GM21717 (cell line): ENCODE measurements around the gene GAL3ST1.
"Not testable (repeated sequence)": the region's sequence is repeated elsewhere in the genome, so short reads cannot be mapped to it uniquely, and the experiment has no call there.

ENCODE experiments used
- ATAC-seq: cut with Tn5 transposase; IDR thresholded peaks from one replicate; pipeline ENCODE4 v1.9.1; 2021; ENCODE audit warnings: mild to moderate bottlenecking, moderate library complexity; ENCODE audit not compliant: unreplicated experiment

Gene GAL3ST1

DNA sequence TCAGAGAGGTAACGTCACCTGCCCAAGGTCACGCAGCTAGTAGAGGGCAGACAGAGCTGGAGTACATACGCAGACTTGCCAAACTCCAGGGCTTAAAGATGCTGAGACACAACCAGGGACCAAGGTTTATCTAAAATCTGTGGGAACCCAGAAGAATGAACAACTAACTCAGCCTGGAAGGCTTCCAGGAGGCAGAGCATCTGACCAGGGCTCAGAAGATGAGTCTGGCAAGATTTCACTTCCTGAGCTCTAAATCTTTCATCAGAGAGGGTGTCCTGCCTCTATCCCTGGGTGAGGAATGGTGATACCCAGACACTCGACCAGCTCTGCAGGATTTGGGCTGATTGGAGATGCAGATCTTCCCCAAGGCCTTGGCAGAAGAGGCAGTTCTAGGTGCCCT is 9.1 kb downstream of the GAL3ST1 start:
- no peak for ATAC-seq

DNA sequence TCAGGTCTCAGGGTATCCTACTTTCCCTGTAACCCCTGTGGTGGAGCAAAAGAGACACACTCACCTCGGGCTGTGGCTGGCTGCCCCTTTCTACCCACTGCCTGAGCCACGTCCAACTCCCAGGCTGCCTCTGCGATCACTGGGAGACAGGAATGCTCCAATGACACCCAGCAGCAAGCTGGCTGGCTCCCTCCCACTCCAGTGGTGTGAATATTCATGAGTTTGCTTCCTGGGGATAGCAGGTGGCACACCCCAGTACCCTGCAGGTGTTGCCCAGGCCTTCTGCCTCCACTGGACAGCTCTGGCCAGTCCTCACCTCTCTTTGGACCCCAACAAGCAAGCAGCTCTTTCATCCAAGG is 9.7 kb downstream of the GAL3ST1 start:
- no peak for ATAC-seq

DNA sequence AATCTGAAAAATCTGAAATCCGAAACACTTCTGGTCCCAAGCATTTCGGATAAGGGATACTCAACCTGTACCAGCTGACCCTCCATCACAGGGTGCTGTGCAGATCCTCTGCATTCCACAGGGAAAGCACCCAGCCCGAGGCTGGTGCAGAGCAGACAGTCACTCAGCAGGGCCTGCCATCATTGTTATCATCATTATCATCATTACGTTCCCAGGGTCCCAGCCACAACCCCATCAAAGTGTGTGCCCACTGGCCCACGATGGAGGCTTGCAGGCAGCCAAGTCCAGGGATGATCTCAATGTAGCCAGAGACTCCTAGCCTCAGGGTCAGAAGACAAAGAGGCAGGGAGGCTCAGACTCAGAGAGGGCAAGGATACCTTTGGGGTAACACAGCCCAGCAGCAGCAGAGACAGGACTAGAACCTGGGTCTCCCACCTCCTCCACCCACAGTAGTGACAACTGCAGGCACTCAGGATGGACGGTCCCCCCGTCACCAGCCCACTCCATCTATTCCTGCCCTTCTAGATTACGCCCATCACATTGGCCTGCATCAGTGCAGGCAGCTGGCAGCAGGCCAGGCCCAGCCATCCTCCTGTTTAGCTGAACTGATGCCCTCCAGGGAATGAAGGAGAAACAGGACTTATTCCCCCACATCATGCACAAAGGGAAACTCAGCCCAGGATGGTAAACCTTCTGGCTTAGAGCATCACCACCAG is 10.3 kb downstream of the GAL3ST1 start:
- ATAC-seq: no peak

DNA sequence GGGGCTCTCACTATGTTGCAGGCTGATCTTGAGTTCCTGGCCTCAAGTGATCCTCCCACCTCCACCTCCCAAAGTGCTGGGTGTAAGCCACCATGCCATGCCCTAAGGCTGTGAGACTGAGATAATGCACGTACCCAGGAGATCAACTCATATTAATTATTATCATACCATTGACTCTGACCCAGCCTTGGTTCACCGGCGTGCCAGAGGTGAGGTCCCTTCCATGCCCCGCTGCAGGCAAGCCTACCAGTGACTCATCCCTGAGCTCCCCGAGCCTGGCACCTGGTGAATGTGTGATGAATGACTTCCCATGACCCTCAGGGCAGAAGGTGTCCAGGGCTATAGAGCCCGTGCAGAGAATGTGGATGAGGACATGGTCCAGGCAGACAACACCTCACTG is 12.1 kb downstream of the GAL3ST1 start:
- no peak for ATAC-seq

DNA sequence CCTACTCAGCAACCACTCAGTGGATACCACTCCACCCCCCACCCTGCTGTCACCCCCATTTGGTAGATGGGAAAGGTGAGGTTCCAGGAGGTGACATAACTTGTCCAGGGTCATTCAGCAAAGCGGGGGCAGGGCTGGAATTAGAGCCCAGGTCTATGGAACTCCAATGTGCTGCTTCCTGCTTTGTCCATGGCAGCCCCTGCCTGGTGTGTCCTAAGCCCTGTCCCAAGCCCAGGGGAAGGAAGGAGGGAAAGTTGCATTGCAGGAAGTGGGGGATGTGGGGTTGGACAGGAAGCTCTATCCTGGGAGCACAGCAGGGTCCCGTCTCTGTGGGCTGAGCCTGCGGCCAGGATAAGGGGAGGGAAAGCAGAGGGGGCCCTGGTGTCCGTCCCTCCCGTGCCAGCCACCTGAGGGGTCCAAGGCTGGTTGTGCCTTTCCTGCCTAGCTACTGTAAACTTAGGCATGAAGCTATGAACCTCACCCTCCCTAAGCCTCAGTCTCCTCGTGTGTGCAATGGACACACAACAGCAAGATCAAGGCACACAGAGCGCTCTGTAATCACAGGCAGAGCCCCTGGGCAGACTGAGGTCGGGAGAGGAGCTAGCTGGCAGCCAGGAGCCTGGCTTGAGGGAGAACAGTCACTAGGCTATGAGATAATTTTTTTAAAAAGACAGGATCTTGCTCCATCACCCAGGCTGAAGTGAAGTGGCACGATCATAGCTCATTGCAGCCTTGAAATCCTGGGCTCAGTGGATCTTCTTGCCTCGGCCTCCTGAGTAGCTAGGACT is 12.9 kb downstream of the GAL3ST1 start:
- ATAC-seq: no peak

DNA sequence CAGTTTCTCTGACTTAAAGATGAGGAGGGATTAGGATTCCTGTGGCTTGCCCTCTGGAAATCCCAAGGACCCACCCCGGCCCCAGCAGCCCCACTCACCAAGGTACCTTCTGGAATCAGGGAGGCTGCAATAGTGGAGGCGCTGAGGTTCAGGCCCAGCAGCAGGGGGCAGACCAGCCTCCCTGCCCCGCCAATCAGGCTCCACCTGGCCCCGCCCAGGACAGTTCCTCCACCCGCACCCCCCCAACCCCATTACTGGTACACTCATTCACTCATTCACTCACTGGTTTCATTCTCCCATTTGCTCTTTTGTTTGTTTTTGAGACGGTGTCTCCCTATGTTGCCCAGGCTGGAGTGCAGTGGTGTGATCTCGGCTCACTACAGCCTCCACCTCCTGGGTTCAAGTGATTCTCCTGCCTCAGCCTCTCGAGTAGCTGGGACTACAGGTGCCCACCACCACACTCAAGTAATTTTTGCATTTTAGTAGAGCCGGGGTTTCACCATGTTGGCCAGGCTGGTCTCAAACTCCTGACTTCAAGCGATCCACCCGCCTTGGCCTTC is 13.7 kb downstream of the GAL3ST1 start:
- ATAC-seq: not testable (repeated sequence)

DNA sequence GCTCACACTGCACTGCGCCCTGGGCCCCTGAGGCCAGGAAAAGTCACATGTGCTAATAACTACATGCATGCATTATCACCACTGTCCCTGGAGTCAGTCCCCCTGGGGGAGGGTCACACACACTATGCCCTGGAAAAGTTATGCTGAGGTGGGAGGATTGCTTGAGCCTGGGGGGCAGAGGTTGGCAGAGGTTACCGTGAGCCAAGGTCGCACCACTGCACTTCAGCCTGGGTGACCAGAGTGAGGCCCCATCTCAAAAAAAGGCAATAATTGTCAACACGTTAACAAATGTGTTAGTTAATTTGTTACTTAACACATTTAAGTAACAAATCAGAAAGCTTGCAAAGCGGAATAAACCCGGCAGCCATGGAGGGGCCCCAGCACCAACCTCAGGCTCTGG is 14.6 kb downstream of the GAL3ST1 start:
- no peak for ATAC-seq

DNA sequence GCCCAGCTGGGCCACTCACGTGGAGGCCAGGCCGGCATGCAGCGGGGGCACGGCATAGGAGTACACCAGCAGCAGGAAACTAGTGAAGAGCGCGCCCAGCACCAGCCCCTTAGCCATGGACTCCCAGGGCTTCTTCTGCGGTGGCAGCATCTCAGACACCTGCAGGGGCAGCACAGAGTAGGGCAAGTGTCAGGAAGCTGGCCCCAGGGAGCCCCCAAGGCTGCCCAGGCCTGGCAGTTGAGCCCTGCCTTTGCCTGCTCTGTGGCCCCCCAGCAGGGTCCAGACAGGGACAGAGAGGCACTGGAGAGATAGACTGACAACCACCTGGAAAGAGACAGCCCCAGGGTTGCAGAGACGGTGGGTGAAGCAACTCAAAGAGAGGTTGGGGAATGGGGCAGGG is 17.2 kb downstream of the GAL3ST1 start:
- ATAC-seq: no peak

DNA sequence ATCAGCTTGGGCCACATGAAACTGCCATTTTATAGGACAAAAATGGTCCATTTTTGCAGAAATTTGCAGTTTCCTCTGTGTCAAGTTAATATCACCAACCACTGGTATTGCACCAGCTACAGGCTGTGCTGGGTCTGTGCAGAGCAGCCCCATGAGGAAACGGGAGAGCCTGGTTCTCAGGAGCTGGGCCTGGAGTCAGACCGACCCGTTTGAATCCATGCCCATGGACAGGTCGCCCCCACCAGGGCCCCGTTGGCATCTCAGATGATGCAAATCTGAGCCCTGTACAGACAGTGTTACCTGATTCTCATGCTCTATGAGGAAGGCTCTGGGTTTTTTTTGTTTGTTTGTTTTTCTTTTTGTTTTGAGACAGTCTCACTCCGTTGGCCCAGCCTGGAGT is 18.1 kb downstream of the GAL3ST1 start:
- ATAC-seq: no peak

DNA sequence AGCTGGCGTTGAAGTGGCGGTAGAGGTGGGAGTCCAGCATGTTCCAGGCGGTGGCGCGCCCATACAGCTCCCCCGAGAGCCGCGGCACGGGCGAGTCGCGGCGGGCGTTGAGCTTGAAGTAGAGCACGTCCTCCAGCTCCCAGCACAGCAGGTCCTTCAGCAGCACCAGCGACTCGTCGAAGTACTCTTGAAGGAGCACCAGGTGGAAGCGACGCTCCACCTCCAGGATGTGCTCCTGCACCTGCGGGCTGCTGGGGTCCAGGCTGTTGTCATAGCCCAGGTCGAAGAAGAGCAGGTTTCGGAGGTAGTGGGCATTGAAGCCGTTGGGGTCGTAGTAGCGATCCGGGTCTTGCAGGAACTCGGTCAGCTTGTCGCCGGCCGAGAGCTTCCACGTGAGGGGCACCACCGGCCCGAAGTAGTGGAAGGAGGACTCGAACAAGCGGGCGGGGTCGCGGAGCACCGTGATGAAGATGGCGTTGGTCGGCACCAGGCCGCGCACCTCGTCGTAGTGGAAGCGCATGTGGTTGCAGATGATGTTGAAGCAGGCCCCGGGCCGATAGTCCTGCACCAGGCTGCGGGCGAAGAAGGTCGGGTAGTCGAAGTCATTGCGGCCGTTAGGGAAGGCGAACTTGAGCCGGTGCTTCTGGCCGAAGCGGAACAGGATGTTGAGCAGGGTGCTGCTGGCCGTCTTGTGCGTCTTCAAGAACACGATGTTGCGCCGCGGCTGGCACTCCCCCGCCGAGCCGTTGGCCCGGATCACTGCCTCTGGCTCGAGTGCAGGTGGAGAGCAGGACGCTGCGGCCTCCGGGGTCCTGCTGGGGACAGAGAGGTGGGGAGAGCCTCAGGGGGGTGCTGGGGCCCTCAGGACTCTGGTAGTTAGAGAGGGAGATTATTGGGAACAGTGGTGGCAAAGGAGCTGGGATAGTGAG is 18.9 kb downstream of the GAL3ST1 start:
- no peak for ATAC-seq

DNA sequence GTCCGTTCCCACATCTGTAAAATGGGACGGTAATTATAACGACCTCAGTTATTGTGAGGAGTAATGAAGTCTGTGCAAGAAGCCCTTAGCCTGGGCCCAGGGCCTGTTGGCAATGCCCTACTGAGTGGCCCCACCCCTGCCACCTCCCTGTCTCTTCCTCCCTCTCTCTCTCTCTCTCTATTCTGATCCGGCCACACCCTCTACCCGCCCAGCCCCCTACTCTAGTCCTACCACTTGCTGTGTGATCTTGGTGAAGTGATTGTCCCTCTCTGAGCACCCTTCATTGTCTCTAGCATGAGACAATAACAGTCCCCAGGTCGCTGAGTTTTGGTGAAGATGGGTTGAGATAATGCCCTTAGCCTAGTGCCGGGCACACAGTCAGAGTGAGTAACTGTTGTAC is 20.5 kb downstream of the GAL3ST1 start:
- ATAC-seq: no peak

DNA sequence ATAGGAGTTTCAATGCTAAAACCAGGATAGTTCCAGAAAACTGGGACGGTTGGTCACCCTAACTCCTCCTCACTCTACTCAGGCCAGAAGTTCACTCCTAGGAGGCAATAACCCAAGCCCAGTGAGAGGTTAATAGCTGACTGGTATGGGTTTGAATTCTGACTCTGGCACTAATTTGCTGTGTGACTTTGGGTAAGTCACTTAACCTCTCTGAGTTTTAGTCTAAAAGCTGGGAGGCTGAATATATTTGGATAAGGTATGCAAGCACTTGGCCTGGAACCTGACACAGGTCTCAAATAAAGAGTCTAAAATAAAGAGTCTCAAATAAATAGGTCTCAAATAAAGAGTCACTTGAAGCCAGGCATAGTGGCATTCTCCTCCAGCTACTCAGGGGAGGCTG is 21.7 kb downstream of the GAL3ST1 start:
- ATAC-seq: no peak

DNA sequence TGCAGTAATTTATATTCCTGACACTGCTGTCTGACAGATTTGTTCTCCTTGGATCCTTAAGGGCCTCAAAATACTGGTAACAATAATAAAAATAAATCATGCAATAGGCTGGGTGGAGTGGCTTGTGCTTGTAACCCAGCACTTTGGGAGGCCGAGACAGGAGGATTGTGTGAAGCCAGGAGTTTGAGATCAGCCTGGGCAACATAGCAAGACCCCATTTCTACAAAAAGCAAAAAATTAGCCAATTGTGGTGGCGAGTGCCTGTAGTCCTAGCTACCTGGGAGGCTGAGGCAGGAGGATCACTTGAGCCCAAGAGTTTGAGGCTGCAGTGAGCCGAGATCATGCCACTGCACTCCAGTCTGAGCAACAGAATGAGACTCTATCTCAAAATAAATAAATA is 22.7 kb downstream of the GAL3ST1 start:
- ATAC-seq: not testable (repeated sequence)

DNA sequence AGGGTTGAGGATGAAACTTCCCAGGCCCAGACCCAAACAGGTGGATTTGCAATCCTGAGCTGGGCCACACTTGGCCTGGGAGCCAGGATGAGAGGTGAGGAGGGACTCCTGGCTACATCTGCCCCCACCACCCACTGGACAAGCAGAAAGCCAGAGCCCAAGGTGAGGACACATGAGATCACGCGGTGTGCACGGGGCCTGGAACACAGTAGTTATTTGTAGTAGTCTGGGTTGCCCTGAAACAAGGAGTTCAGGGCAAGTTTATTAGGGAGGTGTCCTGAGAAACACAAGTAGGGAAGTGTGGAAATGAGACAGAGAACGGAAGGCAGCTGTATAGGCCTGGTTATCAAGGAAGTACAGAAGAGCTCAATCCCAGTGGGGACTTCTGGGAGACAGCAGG is 27.3 kb downstream of the GAL3ST1 start:
- no peak for ATAC-seq

DNA sequence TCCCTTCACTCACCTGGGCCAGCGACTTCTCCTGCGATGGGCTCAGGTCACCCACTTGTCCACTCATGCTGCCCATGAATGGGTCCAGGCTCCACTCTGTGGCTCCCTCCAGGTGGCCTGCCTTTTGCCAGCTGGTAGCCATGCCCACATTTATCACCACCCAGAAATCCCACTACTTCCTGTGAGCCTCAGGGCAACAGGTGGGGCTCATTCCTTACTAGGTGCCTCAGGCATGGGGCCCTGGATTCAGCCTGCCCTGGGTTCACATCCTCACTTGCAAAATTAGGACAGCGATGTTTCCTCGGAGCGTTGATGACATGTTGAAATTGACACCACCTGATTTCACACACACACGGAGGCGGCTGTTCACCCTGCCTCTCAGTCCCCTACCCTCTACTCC is 27.8 kb downstream of the GAL3ST1 start, which contains the start of gene SEC14L6:
TSS of gene SEC14L6 (minus strand) at position 126 of the 400 bp plus-strand sequence. CDS start at position 67, 59 bp downstream.
- ATAC-seq: no peak

DNA sequence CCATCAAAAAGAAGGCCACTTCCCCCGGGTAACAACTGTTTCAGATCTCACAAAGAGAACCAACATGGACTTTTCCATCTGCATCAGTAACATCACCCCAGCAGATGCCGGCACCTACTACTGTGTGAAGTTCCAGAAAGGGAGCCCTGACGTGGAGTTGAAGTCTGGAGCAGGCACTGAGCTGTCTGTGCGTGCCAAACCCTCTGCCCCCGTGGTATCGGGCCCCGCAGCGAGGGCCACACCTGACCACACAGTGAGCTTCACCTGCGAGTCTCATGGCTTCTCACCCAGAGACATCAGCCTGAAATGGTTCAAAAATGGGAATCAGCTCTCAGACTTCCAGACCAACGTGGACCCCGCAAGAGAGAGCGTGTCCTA is 31.7 kb downstream of the GAL3ST1 start:
- ATAC-seq: no peak

DNA sequence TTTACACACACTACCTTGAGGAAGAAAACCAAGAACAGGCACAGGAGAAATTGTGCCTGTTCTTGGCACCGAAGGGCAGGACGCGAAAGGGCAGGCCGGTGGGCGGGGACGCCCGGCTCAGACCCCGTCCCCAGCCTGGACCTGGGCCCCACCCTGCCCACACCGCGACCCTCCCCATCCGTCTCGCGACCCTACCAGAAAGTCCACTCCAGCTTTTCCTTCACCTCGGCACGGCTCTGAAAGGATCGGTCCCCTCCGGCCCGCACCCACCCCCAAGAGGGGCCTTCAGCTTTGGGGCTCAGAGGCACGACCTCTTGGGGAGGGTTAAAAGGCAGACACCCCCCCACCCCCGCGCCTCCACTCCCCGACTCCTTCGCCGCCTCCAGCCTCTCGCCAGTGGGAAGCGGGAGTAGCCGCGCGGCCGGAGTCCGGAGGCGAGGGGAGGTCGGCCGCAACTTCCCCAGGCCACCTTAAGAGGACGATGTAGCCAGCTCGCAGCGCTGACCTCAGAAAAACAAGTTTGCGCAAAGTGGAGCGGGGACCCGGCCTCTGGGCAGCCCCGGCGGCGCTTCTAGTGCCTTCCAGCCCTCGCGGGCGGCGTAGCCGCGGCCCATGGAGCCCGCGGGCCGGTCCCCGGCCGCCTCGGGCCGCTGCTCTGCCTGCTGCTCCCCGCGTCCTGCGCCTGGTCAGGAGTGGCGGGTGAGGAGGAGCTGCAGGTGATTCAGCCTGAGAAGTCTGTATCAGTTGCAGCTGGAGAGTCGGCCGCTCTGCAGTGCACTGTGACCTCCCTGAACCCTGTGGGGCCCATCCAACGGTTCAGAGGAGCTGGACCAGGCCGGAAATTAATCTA is 32.3 kb downstream of the GAL3ST1 start:
- no peak for ATAC-seq

DNA sequence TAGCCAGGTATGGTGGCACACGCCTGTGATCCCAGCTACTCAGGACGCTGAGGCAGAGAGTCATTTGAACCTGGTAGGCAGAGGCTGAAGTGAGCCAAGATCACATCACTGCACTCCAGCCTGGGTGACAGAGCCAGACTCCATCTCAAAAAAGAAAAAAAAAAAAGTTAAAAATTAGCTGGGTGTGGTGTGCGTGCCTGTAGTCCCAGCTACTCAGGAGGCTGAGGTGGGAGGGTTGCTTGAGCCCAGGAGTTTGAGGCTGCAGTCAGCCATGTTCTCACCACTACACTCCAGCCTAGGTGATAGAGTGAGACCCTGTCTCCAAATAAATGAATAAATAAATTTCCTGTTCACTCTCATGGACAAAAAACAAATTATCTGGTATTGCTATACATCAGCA is 33.0 kb downstream of the GAL3ST1 start:
- ATAC-seq: not testable (repeated sequence)

DNA sequence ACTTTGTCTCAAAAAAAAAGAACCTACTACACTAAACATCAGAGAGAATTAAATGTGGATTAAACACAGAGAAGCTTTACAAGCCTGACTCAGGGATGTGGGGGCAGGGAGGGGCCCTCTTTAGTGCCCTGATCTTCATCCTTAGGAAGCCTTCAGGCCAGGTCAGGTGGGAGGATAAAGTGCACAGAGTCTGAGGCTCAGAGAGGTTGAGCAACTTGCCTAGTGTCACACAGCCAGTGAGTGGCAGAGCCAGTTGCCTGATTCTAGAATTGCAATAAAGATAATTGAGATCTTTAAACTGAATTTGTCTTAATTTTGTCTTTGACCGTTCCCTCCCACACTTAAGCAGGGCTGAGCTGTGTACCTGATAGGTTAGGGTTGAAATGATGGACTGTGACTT is 35.1 kb downstream of the GAL3ST1 start:
- no peak for ATAC-seq

DNA sequence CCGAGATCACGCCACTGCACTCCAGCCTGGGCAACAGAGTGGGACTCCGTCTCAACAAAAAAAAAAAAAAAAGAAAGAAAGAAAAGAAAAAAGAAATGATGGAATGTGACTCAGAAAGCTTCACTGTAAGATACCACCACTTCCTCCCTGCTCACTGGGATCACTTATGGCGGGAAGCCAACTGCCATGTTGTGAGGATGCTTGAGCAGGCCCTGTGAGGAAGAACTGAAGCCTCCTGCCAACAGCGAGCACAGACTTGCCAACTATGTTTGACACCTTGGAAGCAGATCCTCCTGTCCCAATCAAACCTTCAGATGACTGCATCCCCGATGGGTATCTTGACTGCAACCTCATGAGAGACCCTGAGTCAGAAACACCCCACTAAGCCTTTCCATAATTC is 36.2 kb downstream of the GAL3ST1 start:
- no peak for ATAC-seq
